Measurements from ENCODE around the gene DNAH14. TPM values are rescaled to one million over a fixed set of nuclear protein-coding genes. Genes with fewer than 3 reads are reported as not detected.

DNAH14 gene
- total and polyA plus RNA-seq, 2 donors (not counting 3 experiments of a cell fraction or from before 2014, with no cell fraction given): 1.5 to 7.1 TPM

- dilution Hi-C loops (cut with MboI; ENCODE audit: extremely low pct_ligation_motif_present, low sequenced_read_pairs): no loop called here
- intact Hi-C loops (cut with micrococcal nuclease): no loop called here
- CTCF ChIA-PET: interaction anchor here (1.3 to 1.4 kb wide), 2 partner anchors 44 to 112 kb away, joined by 4 read pairs; no protein-coding TSS in a partner anchor
These were observed 501.8 kb downstream of the DNAH14 start for GRCh38 chr1:225431081-225431863.

More at GRCh38 chr1:225431081-225431863, 501.8 kb downstream of the DNAH14 start:
- BruUV-seq (replicated peaks): no TSS peak
- peaks cover 9% of the 10 kb centered on the region for H3K4me1 ChIP-seq (ENCODE audit: control insufficient read depth, extremely low read depth, insufficient read depth, low read length)
- DNase-seq (ENCODE audit: low read depth, low spot score) (no peak), FAIRE-seq (no peak)
- H3K9me3 ChIP-seq (replicated peaks; ENCODE audit: control insufficient read depth, insufficient read depth, low read length): no peaks in the 10 kb centered on the region
- TF ChIP-seq POLR2AphosphoS5 (IDR thresholded peaks at IDR 0.05; ENCODE audit: insufficient read depth, low read depth, low read length) (no peak), MAX (IDR thresholded peaks at IDR 0.05; ENCODE audit: insufficient read depth, insufficient read length) (no peak), EZH2 (IDR thresholded peaks at IDR 0.05; ENCODE audit: borderline replicate concordance, low read depth, low read length, severe bottlenecking) (no peak), JUN (IDR thresholded peaks at IDR 0.05; ENCODE audit: borderline replicate concordance, insufficient read depth, insufficient read length, low read depth) (no peak), MYC (IDR thresholded peaks at IDR 0.05; ENCODE audit: low read depth, low read length) (no peak), POLR2A (IDR thresholded peaks at IDR 0.05; ENCODE audit: low read depth, low read length) (no peak), FOS (IDR thresholded peaks at IDR 0.05; ENCODE audit: borderline replicate concordance, insufficient read depth, low read length) (no peak), GATA2 (IDR thresholded peaks at IDR 0.05; ENCODE audit: insufficient read depth, insufficient read length, low read depth, low read length) (no peak)
- TF ChIP-seq, protein P1, sequence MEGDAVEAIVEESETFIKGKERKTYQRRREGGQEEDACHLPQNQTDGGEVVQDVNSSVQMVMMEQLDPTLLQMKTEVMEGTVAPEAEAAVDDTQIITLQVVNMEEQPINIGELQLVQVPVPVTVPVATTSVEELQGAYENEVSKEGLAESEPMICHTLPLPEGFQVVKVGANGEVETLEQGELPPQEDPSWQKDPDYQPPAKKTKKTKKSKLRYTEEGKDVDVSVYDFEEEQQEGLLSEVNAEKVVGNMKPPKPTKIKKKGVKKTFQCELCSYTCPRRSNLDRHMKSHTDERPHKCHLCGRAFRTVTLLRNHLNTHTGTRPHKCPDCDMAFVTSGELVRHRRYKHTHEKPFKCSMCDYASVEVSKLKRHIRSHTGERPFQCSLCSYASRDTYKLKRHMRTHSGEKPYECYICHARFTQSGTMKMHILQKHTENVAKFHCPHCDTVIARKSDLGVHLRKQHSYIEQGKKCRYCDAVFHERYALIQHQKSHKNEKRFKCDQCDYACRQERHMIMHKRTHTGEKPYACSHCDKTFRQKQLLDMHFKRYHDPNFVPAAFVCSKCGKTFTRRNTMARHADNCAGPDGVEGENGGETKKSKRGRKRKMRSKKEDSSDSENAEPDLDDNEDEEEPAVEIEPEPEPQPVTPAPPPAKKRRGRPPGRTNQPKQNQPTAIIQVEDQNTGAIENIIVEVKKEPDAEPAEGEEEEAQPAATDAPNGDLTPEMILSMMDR (IDR thresholded peaks at IDR 0.05; ENCODE audit: extremely low read depth in 1 of 2, insufficient read depth in 1 of 2, low read depth in 1 of 2, low read length in 2 of 2): no peak
- no peaks in the 10 kb centered on the region for H4K20me1 ChIP-seq (replicated peaks; ENCODE audit: control insufficient read depth, extremely low read depth, insufficient read depth, low read length)
- H3K9ac ChIP-seq (replicated peaks; ENCODE audit: extremely low read depth, insufficient read depth, low read length): no peak overlapping the region
- POLR2A ChIA-PET: interaction anchor here (0.7 kb wide), 1 partner anchor 92 kb away, joined by 4 read pairs; no protein-coding TSS in a partner anchor
- H3K9me1 ChIP-seq (replicated peaks; ENCODE audit: control insufficient read depth, extremely low read depth, insufficient read depth, low read length): no peaks in the 10 kb centered on the region
- no peak overlapping the region for H3K27ac ChIP-seq (ENCODE audit: insufficient read depth, low read depth, low read length)
- peaks cover 16% of the 10 kb centered on the region for H3K79me2 ChIP-seq (ENCODE audit: control insufficient read depth, insufficient read depth, low read length)
- no peak overlapping the region for H2AFZ ChIP-seq (ENCODE audit: low read depth, low read length)
- H3K4me3 ChIP-seq (replicated peaks in 1 of 3; ENCODE audit: insufficient read depth in 1 of 3, low read depth in 1 of 3, low read length in 3 of 3): no peak overlapping the region
- no peaks in the 10 kb centered on the region for H3K36me3 ChIP-seq (ENCODE audit: control insufficient read depth in 2 of 2, extremely low read depth in 1 of 2, insufficient read depth in 2 of 2, low read length in 2 of 2)
- peaks cover 1 to 2% of the 10 kb centered on the region in 2 experiments for H3K27me3 ChIP-seq (ENCODE audit: control insufficient read depth in 2 of 2, insufficient read depth in 2 of 2, low read length in 2 of 2)
- H3K4me2 ChIP-seq (ENCODE audit: insufficient read depth, low read length): no peak overlapping the region

All from endothelial cell of umbilical vein (primary cell).